ENCODE measurements around the gene TPRA1. TPM values are rescaled to one million over a fixed set of nuclear protein-coding genes. Genes with fewer than 3 reads are reported as not detected.

The TPRA1 gene
- total RNA-seq, 2 experiments from 2014 or later, result 7.5 to 7.8 TPM

DNA sequence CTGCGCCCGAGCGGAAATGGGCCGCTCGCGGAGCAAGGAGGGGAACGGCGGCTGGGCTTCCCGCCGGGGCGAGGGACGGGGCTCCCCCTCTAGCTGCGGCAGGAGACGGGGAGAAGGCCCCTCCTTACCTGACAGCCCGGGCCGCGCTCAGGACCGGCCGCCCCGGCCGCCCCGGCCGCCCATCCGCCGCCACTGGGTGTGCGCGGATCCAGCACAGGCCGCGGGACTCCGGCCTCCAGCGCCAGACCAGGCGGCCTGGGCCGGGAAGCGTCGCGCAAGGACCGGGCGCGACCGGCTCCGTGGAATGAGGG lies 296 bp downstream of the TPRA1 start:
- ChIA-PET CTCF (interaction anchor here (1.0 to 2.4 kb wide), 2 partner anchors 15 to 104 kb away, joined by 4 to 21 read pairs; no protein-coding TSS in a partner anchor), POLR2A (interaction anchor here (1.1 to 3.2 kb wide), 6 partner anchors 8 to 82 kb away, joined by 3 to 18 read pairs (median 8); partner anchors contain the start of genes ABTB1, MCM2 and PODXL2)
- peak; percentile 24 for ATAC-seq (ENCODE audit: poor library complexity)
- Mint-ChIP-seq H3K27me3 (no peaks in the 10 kb centered on the region), H3K36me3 (ENCODE audit: low read depth) (peaks cover 9% of the 10 kb centered on the region), H3K4me1 (ENCODE audit: low read depth) (peaks cover 49% of the 10 kb centered on the region), H3K9me3 (no peaks in the 10 kb centered on the region), H3K4me3 (peak overlapping the region; percentile 99), H3K27ac (peak overlapping the region; percentile 93)
- peak overlapping the region; percentile 54 to 79 for H3K27ac ChIP-seq (ENCODE audit: low read depth in 1 of 2, low read length in 2 of 2)
- TF ChIP-seq, protein P1, sequence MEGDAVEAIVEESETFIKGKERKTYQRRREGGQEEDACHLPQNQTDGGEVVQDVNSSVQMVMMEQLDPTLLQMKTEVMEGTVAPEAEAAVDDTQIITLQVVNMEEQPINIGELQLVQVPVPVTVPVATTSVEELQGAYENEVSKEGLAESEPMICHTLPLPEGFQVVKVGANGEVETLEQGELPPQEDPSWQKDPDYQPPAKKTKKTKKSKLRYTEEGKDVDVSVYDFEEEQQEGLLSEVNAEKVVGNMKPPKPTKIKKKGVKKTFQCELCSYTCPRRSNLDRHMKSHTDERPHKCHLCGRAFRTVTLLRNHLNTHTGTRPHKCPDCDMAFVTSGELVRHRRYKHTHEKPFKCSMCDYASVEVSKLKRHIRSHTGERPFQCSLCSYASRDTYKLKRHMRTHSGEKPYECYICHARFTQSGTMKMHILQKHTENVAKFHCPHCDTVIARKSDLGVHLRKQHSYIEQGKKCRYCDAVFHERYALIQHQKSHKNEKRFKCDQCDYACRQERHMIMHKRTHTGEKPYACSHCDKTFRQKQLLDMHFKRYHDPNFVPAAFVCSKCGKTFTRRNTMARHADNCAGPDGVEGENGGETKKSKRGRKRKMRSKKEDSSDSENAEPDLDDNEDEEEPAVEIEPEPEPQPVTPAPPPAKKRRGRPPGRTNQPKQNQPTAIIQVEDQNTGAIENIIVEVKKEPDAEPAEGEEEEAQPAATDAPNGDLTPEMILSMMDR (IDR thresholded peaks at IDR 0.05), result no peak
- H3K36me3 ChIP-seq (ENCODE audit: insufficient read depth, low read length), result no peaks in the 10 kb centered on the region
- H3K4me3 ChIP-seq (ENCODE audit: low read length), result peak overlapping the region; percentile 71
- H3K4me1 ChIP-seq (ENCODE audit: insufficient read depth, low read length), result peaks cover 36% of the 10 kb centered on the region
- no peaks in the 10 kb centered on the region for H3K9me3 ChIP-seq (ENCODE audit: control insufficient read depth in 1 of 2, insufficient read depth in 1 of 2, low read length in 2 of 2)
- intact Hi-C loops (cut with DNase I, micrococcal nuclease), result loop anchor here (1.0 to 10.0 kb wide), 10 partner anchors 8 to 1725 kb away; partner anchors contain the start of genes ABTB1 (in 2 of the 2), MCM2 (in 1 of the 2), RUVBL1 (in 1 of the 2) and SEC61A1 (in 1 of the 2)
- H3K27me3 ChIP-seq (ENCODE audit: control insufficient read depth in 1 of 2, insufficient read depth in 2 of 2, low read length in 2 of 2), result no peaks in the 10 kb centered on the region
- DNase-seq, result peak in 9 of 14 experiments; percentile 6 to 57 (median 26)

DNA sequence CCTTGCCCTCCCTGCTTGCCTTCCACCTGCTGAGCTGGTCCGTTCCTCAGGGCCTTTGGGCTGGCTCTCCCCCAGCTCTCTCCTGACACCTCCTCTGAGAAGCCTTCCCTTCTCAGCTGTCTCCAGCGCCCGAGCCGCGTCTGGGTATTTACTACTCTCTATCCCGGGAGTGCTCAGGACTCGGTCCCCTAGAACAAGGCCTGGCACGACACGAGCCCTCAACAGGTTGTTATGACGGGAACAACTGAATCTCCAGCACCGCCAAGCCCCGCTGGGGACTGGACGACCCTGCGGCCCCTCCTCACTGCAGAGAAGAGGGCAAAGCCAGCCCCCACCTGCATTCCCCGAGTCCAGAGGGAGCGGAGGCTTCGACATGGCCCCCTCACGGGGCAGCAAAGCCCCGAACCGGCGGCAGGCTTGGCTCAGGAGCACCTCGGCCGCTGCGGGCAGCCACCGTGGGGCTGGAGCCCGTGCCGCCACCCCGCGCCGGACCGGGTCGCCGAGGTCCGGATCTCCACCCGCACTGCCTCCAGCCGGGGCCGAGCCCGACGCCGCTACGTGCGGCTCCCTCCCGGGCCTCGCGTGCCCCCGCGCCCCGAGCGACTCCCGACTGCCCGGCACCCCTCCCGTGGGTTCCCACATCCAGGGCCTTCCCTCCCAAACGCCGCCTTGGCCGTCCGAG lies 792 bp downstream of the TPRA1 start:
- Histone ChIP-seq H3K27ac (ENCODE audit: low read depth in 1 of 2, low read length in 2 of 2) (peak overlapping the region in 1 of 2 donors; percentile 54), H3K4me3 (ENCODE audit: low read length) (peak overlapping the region; percentile 71), H3K36me3 (ENCODE audit: insufficient read depth, low read length) (no peaks in the 10 kb centered on the region), H3K9me3 (ENCODE audit: control insufficient read depth in 1 of 2, insufficient read depth in 1 of 2, low read length in 2 of 2) (no peaks in the 10 kb centered on the region), H3K27me3 (ENCODE audit: control insufficient read depth in 1 of 2, insufficient read depth in 2 of 2, low read length in 2 of 2) (no peaks in the 10 kb centered on the region), H3K4me1 (ENCODE audit: insufficient read depth, low read length) (peaks cover 36% of the 10 kb centered on the region)
- ATAC-seq (ENCODE audit: poor library complexity), result no peak
- DNase-seq, result peak in 3 of 14 experiments; percentile 10 to 58 (median 28)
- Mint-ChIP-seq H3K27ac (peak overlapping the region; percentile 77), H3K9me3 (no peaks in the 10 kb centered on the region), H3K36me3 (ENCODE audit: low read depth) (peaks cover 9% of the 10 kb centered on the region), H3K27me3 (no peaks in the 10 kb centered on the region), H3K4me3 (peak overlapping the region; percentile 91), H3K4me1 (ENCODE audit: low read depth) (peaks cover 54% of the 10 kb centered on the region)
- TF ChIP-seq, protein P1 (IDR thresholded peaks at IDR 0.05), result no peak
- POLR2A ChIA-PET, result interaction anchor here (1.1 to 3.2 kb wide), 5 partner anchors 9 to 83 kb away, joined by 3 to 18 read pairs (median 10); partner anchors contain the start of genes ABTB1 and MCM2
- CTCF ChIA-PET, result interaction anchor here (2.4 kb wide), 1 partner anchor 15 kb away, joined by 21 read pairs; no protein-coding TSS in a partner anchor
- intact Hi-C loops (cut with DNase I, micrococcal nuclease), result loop anchor here (1.0 to 10.0 kb wide), 11 partner anchors 9 to 1725 kb away; partner anchors contain the start of genes ABTB1 (in 2 of the 2), CHCHD6 (in 1 of the 2), MCM2 (in 1 of the 2) and RUVBL1 (in 1 of the 2)

DNA sequence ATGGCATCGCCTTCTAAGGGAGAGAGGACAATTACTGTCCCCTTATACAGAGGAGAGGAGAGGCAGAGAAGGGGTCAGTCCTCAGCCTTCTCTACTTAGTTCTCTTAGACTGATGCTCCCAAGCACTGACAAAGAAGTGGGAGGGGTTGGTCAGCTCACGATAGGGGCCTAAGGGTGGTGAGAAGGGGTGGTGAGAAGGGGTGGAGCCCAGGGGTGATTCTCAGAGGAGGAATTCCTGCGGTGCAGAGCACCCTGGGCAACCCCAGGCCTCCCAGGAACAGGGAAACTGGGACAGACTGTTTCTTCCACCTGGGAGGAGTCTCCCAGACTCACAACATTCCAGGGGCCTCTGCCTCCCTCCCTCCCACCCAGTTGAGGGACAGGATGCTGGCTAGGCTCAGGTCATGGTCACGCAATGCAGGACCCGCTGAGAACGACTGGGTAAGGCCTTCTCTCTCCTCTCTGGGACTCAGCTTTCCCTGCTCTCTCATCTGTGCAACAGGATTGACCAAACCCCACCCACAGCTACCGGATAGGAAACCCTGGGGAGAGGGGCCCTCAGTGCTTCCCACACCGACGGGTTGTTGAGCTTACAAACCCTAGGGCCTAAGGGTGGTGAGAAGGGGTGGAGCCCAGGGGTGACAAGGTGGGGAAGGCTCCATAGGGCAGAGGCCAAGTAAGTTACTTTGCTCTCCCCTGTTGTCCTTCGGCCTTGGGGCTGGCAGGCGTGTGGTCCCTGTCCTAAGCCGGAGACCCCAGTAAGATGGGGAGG lies 1.5 kb downstream of the TPRA1 start:
- H3K27ac Mint-ChIP-seq, result peak overlapping the region; percentile 77
- H3K4me3 ChIP-seq (ENCODE audit: low read length), result peak overlapping the region; percentile 71
- peaks cover 36% of the 10 kb centered on the region for H3K4me1 ChIP-seq (ENCODE audit: insufficient read depth, low read length)
- no peak overlapping the region for H3K27ac ChIP-seq (ENCODE audit: low read depth in 1 of 2, low read length in 2 of 2)
- peaks cover 9% of the 10 kb centered on the region for H3K36me3 Mint-ChIP-seq (ENCODE audit: low read depth)
- ChIA-PET POLR2A (interaction anchor here (1.9 to 3.2 kb wide), 2 partner anchors 10 to 83 kb away, joined by 11 to 18 read pairs; partner anchors contain the start of genes ABTB1 and MCM2), CTCF (interaction anchor here (1.3 kb wide), 1 partner anchor 14 kb away, joined by 6 read pairs; no protein-coding TSS in a partner anchor)
- TF ChIP-seq, protein P1 (IDR thresholded peaks at IDR 0.05), result no peak
- DNase-seq, result no peak
- peak overlapping the region; percentile 91 for H3K4me3 Mint-ChIP-seq
- no peak for ATAC-seq (ENCODE audit: poor library complexity)
- H3K27me3 Mint-ChIP-seq, result no peaks in the 10 kb centered on the region
- no peaks in the 10 kb centered on the region for H3K27me3 ChIP-seq (ENCODE audit: control insufficient read depth in 1 of 2, insufficient read depth in 2 of 2, low read length in 2 of 2)
- H3K36me3 ChIP-seq (ENCODE audit: insufficient read depth, low read length), result no peaks in the 10 kb centered on the region
- no peaks in the 10 kb centered on the region for H3K9me3 ChIP-seq (ENCODE audit: control insufficient read depth in 1 of 2, insufficient read depth in 1 of 2, low read length in 2 of 2)
- peaks cover 58% of the 10 kb centered on the region for H3K4me1 Mint-ChIP-seq (ENCODE audit: low read depth)
- H3K9me3 Mint-ChIP-seq, result no peaks in the 10 kb centered on the region
- intact Hi-C loops (cut with DNase I, micrococcal nuclease), result loop anchor here in 1 of 2 experiments (2.0 kb wide), 1 partner anchor 884 kb away; the partner anchor contains the start of gene CHCHD6

All from CD4-positive, alpha-beta T cell (primary cell).